Body of pancreas (tissue), 4 donors: ENCODE measurements around the gene CACNA1E.
"Not testable (repeated sequence)": the region's sequence is repeated elsewhere in the genome, so short reads cannot be mapped to it uniquely, and the experiment has no call there.

Source experiments
- POLR2A ChIP-seq, 3 donors: fragments of 450-650 bp; IDR thresholded peaks; one replicate each; pipeline ENCODE4 v1.6.1; 2016; ENCODE audit warnings: antibody characterized with exemption in 3 of 3, mild to moderate bottlenecking in 2 of 3
- TF ChIP-seq, protein P1 (sequence below), 7 experiments: fragments of 450-650 bp in 4 of 7; fragments of 200-600 bp in 3 of 7; sonication (generic) in 3 of 7; IDR thresholded peaks; one replicate each; pipeline ENCODE4 v1.5.1; 2016 to 2019; ENCODE audit warnings: antibody characterized with exemption in 7 of 7

GRCh38 chr1:181854212-181854611 lies 370.9 kb downstream of the CACNA1E start:
- TF ChIP-seq, protein P1, sequence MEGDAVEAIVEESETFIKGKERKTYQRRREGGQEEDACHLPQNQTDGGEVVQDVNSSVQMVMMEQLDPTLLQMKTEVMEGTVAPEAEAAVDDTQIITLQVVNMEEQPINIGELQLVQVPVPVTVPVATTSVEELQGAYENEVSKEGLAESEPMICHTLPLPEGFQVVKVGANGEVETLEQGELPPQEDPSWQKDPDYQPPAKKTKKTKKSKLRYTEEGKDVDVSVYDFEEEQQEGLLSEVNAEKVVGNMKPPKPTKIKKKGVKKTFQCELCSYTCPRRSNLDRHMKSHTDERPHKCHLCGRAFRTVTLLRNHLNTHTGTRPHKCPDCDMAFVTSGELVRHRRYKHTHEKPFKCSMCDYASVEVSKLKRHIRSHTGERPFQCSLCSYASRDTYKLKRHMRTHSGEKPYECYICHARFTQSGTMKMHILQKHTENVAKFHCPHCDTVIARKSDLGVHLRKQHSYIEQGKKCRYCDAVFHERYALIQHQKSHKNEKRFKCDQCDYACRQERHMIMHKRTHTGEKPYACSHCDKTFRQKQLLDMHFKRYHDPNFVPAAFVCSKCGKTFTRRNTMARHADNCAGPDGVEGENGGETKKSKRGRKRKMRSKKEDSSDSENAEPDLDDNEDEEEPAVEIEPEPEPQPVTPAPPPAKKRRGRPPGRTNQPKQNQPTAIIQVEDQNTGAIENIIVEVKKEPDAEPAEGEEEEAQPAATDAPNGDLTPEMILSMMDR (IDR thresholded peaks at IDR 0.05): not testable (repeated sequence)
- TF ChIP-seq POLR2A (IDR thresholded peaks at IDR 0.05): not testable (repeated sequence)
